Activated T-cell treated with anti-CD3 and anti-CD28 coated beads, Interleukin-2, amount 50 U/mL, for 1 hour (primary cell): ENCODE results near the gene RAB14.
A peak's percentile ranks its signal among the peaks of the same experiment; 100 is the strongest.

Source experiments
- DNase-seq: peaks from one replicate; pipeline ENCODE4 v3.0.0-alpha.2; 2020

RAB14 gene

DNA sequence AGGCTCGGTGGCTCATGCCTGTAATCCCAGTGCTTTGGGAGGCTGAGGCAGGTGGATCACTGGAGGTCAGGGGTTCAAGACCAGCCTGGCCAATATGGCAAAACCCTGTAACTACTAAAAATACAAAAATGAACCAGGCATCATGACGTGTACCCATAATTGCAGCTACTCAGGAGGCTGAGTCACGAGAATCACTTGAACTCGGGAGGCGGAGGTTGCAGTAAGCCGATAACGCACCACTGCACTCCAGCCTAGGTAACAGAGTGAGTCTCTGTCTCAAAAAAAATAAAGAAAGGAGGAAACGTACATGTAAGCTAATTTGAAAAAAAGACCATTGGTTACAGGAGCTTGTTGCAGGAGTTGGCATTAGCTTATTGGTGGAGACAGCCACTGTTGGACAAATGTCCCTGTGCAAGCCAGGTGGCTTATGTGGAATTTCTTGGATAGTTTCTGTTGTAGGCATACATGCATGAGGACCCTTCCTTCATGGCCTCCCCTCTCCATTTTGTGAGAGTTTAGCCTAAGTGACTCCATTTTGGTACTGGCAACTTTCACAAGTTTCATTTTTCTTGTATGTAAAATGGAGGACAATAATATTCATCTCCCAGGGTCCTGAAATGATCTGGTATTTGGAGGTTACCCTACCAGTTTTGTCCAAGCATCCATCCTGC is 16.8 kb upstream of the RAB14 start:
- no peak for DNase-seq

DNA sequence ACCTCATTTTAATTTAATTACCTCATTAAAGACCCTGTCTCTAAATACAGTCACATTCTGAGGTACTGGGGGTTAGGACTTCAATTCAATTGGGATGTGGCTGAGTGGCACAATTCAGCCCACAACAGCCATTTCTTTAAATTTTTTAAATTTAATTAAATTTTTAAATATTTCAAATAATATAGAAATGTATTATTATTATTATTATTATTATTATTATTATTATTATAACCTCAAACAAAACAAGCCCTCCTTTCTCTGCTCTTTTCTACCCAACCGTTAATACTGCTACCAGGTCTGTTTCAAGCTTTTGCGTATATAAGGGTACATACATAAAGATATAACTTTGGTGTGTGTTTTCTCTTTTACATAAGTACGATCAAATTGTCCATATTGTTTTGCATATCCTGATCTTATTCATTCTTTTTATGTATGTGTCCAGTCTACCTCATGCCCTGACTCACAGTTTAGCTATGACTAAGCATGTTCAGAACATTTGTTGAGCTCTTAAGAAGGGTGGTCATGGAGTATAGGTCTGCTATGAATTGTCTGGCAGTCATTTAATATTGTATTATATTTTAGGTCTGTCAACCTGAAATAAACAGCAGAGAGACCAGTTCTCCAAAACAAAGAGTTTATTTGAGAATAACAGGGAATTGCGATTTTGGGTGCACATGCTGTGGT is 16.1 kb upstream of the RAB14 start:
- no peak for DNase-seq

DNA sequence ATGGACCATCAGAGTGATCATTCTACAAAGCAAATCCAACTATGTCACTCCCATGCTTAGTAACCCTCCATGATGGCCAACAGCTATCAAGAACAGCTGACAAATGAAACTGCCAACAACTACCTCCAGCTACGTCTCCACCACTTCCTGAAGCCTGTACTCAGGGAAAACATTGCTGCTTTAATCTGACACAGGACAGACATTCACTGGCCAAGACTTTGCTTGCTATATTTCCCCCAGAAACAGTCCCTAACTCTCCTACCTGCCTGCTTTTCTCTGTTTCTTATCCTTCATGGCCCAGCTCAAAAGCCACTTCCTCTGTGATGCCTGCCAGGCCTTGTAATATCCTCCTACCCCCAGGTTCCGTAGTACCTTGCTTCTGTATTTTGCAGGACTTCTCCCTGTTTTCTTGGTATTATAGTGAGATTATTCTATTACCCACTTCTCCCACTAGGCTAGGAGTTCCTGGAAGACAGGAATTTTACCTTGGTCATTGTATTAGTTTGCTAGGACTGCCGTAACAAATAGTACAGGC is 14.7 kb upstream of the RAB14 start:
- DNase-seq = no peak

DNA sequence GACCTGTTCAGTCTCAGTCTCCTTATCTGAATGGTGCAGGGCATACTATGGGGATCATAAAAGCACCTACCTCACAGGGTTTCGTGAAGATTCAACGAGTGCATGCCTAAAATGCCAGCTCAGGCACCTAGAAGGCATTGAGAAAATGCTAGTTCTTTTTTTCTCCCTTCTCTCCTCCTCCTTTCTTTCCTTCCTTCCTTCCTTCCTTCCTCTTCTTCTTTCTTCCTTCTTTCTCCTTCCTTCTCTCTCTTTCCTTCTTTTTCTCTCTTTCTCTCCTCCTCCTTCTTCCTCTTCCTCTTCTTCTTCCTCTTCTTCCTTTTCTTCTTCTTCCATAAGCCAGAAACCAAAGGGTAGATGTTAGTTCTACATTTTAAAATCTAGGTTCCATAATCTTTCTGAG is 12.3 kb upstream of the RAB14 start:
- DNase-seq = no peak

DNA sequence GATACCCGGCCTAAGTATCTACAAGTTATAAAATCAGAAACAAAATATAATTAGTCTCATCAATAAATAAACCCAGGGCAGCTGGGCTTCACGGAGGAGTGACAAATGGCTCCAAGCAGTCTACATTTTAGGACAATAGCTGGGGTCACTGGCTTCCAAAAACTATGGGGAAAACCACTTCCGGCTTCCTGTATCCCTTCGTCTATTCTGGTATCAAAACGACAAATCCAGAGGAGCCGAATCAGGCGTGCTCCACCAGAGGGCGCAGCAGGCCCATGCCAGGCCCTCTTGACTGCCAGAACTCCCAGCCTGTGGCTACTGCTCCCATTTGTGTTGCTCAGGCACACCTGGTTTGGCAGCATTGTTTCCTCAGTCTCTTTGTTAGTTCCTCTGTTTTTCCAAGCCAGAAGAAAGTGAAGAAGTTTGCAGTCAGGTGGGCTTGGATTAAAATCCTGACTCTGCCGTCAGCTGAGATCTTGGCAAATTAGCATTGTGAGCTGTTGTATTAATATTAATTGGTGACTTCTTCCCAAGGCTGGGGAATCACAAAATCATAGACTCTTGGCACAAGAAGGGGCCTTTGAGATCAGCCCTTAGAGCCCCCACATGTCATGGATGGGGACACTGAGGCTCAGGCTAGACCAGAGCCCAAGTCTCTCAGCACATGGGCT is 11.6 kb upstream of the RAB14 start:
- peak; percentile 71 for DNase-seq

DNA sequence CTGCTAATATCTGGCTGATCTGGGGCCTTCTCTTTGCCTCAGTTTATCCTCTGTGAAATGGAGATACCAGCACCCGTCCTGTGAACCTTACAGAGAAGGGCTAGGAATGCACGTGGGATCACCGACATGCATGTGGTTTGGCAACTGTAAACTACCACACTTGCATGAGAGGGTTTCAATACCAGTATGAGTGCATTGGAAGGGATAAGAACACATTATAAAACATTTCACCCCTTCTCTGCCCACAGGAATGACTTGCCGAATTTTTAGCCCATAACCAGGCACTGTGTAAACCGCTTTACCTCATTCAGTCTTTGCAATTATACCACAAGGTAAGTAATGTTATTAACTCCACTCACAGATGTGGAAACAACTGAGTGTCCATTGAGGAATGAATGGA is 8.9 kb upstream of the RAB14 start:
- no peak for DNase-seq

DNA sequence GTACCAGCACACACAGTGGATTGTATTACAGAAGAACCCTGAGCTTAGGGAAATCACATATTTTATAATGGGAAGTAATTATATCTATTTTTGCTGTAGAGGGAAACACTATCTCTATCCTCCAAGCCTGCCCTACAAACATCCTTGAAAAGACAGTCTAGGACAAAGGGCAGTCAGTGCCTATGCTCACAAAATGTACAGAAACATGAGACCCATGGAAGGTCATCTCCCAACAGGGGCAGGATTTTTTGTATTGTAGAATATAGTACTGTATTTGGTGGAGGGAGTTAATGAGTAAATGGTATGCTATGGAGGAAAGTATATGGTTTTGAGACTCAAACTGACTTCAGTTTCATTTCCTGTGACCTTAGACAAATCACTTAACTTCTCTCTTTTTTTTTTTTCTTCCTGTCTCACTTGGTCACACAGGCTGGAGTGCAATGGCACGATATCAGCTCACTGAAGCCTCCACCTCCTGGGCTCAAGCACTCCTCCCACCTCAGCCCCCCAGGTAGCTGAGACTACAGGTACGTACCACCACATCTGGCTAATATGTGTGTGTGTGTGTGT is 5.8 kb upstream of the RAB14 start:
- no peak for DNase-seq

DNA sequence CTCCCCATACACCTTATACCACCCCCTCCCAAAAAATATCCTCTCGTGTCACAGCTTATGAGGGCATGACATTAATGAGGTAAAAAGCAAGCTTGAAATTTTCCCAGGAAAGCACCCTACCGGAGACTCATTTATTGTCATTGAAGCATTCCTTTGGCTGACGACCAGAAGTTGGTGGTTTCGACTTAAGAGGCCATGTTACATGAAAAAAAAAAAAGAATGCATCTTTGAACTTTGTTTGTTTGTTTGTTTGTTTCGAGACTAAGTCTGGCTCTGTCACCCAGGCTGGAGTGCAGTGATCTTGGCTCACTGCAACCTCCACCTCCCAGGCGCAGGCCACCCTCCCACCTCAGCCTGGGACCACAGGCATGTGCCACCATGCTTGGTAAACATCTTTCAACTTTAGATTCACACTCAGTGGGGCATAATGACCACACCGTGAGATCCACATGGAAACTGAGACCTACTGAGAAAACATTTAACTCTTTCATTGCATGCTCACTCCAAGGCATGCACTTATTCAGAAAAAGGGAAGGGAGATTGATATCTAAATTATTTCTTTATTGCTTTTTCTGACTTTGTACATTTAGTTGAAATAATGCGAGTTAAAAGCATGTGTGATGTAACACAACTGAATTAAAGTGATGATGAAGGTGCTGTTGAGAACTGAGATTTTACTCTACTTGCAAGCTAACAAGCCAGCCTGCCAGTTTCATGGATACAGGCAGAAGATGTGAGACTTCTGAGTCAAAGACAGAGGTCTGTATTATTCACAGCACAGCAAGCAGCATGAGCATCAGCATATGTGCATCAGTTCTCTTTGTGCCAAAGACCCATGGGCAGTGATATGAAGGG is 5.1 kb upstream of the RAB14 start:
- DNase-seq = no peak

DNA sequence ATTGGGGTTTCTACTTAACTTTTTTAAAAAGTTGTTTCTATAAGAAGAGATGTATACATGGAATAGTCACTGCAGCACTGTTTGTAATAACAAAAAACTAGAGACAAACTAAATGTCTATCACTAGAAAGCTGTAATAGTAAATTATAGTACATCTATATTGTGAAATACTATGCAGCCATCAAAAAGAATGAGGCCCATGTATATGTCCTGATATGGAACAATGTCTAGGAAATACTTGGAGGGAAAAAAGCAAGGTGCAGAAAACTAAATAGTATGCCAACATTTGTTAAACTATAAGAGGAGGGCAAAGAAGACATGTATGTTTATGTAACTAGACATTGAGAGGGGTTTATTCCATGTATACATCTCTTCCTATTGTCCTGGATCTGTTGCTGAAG is 2.9 kb upstream of the RAB14 start:
- no peak for DNase-seq

DNA sequence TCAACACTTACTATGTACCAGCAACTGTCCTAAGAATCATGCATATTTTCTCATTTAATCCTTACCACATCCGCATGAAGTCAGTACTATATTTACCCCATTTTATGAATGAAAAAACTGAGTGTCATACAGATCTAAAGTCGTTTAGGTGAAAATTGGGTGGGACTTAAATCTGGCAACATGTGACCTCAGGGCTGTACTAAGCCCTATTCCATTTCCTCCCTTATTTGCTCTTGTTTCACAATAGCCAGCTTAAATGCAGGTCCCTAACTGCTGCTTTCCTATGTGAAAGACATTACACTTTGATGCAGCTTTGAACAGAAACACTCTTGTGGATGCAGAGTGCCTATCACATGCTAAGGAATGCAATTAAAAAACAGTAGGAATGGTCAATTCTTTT is 2.5 kb upstream of the RAB14 start:
- no peak for DNase-seq

DNA sequence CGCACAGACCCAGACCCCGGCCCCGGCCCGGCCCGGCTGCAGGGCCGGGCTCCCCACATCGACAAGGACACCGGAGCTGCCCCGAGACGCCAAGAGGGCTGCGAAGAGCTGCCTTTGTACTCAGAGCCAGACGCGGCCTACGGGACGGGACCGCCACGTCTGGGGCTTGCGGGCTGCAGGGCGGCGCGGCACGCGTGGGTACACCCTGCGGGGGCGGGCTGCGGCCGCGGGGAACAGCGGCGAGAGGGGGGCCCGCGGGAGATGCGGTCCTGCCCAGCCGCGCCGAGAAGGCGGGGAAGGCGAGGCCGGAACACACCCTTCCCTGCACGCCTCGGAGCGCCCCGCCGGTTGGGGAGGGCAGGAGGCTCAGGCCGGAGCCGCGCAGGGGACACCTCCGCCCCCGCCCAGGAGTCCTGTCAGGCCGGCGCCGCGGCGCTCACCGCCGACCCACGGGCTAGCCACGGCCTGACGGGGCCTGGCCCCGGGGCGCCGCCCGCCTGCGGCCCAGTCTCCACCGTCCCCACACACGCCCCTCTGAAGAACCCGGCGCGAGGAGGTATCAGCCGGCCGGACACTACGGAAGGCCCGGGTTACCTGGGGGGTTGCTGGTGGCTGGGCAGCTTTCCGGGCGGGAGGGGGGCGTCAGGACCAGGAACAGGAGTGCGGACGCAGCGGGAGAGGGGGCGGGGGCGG is 478 bp downstream of the RAB14 start:
- peak; percentile 61 for DNase-seq

DNA sequence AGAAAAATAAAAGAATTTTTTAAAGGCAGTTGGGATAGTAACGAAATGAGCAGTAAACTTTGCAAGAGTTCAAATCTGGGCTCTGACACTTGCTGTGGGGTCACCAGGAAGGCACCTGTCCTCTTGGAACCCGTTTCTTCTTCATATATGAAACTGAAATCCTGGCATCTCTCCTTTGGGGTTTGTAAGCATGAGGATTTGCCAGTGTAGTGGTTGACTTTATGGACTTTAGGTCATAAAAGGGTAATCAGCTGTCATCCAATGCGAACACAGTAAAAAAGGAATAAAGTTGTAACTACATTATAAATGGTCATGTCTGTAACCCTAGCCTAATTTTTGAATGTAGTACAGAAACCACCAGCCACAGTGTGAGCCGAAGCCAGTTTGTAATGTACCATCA is 1.3 kb downstream of the RAB14 start:
- DNase-seq = no peak

DNA sequence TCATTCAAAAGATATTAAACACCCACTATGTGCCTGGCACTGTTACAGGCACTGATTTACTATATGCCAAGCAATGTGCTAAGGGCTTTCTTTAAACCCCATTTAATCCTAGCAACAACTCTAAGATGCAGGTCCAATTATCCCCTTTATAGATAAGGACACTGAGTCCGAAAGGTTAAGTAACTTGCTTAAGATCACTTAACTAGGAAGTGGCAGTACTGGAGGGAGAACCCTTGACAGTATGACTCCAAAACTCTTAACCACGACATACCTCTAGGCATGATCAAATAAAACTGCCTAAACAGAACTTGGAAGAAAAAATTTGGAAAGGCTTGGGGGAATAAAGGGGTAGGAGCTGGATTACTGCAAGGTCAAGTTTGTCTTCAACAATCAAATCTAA is 1.7 kb downstream of the RAB14 start:
- DNase-seq = no peak

DNA sequence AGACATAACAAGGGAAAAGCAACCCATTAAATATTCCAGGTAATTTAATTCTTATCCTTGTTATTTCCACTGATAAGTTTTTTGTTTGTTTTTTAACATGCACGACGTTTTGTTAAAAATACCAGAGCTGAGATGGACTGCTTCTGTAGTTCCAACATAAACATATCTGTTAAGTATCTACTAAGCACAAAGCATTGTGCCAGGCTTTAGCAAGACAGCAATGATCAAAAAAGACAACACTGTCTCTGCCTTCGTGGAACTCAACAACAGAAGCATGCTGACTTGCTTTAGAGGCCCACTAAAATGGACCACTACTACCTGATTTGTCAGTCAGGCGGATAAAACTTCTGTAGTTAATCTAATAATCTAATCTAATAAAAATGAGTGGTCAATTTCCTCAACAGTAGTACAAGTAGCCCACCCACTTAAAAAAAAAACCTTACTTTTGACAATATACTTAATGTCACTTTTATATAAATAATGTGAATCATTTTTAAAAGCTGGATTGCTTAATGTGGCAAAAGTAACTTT is 3.1 kb downstream of the RAB14 start:
- no peak for DNase-seq

DNA sequence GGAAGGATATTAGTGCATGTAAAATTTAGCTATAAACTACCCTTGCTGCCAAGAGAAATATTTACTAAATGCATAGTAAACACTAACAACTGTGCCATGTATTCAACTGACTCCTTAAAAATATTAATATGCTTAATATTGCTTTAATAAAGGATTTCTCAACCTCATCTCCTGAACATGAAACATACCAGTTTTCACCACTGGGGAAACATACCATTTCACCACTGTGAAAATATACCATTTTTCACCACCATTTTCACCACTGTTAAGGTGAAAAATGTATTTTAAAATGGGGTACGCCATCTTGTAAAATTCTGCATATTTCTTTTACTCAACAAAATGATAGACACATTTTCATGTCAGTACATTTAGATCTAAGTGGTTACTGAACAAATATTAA is 4.5 kb downstream of the RAB14 start:
- no peak for DNase-seq

DNA sequence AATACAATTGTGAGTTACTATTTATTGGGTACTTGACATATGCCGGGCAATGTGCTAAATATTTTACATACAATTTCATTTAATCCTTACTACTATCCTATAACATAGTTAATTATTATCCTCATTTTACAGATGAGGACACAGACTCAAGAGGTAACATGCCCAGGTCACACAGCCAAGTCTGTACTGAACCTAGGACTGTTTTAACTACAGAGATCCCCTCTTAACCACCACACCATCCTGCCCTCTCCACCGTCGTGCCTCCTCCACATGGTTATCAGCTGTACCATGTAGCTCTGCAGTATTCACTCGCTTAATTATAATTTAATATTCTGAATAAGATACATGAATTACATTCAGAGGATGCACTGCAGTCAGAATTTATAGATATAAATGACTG is 5.3 kb downstream of the RAB14 start:
- no peak for DNase-seq

DNA sequence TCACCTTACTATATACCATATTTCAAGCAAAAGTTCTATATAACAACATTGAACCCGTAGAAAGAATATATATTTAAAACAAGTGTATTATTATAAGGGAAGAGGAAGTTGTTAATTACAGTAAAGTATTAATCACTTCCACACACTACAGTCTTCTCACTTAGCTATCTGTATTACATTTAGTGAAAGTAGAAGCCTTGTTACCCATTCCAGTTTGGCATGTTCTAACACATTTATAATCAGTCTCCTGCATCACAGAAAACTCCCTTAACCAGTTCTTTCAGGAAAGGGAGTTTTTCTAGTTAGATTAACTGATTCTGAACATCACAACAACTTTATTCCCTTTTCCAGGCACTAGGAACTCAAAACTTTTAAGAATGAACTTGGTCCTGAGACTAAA is 6.9 kb downstream of the RAB14 start:
- DNase-seq = no peak

DNA sequence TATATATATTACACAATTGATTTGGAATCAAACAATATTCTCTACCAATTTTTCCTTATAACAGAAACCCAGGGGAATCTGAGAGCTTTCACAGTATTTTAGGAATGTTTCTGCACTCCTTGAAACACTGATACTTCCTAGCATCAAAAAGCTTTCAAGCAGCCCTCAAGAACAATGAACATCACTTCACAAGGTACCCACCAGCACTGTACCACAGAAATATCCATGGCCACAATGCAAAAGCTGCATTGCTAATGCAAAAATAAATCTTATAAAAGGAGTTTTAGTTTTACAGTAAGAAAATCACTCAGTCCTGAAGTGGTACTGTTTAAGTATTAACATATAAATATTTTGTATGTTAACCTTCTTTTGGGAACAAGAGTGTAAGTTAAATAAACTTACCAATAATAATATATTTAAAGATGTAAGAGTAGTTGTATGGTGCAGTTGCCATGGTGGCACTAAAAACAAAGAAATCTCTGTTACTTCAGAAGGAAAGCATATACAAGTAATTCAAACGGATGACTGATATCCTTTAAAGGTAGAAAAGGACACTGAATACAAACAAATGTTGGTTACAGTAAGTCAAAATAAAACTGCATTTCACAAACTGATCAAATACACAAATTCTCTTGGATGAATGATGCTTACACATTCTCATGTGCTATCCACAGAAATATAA is 8.6 kb downstream of the RAB14 start:
- no peak for DNase-seq

DNA sequence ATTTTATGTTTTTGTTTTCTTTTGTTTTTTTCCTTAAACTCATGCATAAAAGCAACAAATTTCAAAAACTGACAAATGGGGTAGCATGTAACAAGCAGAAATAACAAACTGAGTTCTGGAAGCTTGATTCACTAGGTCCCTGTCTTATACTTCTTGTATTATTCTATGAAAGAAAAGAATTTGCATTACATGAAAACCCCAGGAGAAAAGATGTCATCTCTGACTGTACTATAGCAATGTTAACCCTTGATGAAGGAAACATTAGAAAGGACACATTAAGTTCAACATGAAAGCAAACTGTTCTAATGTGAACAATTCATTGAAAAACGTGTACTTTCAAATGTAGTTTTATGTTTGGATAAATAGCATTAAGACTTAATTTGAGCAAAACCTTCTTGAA is 9.2 kb downstream of the RAB14 start:
- DNase-seq = no peak

DNA sequence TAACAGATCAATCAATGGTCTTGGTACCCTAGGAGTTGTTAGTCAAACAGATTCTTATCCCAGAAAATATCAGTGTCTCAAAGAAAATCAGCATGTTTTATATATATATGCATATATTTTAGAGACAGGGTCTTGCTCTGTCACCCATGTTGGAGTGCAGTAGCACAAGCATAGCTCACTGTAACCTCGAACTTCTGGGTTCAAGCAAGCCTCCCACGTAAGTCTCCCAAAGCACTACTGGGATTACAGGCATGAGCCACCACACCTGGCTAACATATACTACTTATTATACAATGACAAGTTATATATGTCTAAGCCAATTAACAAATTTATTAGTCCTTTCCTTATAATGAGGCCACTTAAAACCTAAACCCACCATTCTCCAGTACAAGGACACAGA is 10.4 kb downstream of the RAB14 start:
- DNase-seq = no peak

DNA sequence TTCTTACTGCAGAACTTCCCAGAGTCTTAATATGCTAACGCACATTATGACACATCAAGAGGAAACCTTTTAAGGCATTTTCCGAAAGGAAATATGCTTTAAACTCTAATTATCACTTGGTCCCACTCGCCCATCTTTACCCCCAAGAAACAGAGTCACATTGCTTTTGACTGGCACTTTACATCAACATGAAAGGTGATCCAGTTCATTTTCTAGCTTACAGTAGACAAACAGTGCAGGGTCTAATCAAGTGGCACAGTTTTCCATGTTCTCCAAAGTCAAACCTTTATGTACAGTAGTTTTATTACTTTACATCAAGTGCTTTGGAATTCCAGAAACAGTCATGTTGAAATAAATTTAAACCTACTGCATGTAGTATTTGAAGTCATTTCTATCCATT is 12.0 kb downstream of the RAB14 start:
- DNase-seq = no peak
